Measurements from ENCODE around the gene NT5C3B. TPM values are rescaled to one million over a fixed set of nuclear protein-coding genes. Genes with fewer than 3 reads are reported as not detected.

NT5C3B gene
- total and polyA plus RNA-seq, 2 donors (not counting 1 experiment from before 2014, with no cell fraction given), result 49.6 to 50.1 TPM

DNA sequence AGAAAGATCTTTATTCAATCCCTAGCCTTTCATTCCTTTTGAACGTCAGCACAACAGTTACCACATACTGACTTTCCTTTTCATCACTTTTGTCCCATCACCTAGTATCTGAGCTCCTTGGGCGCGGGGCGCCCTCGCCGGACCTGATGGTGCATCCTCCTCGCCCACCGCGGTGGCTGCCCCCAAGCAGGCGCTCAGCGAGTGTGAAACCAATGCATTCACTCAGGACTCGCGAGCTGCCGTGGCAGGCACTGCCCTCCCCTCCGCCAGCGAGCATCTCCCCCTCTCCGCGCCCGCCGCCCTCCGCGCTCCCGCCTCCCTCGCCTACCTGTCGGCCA, 28.4 kb upstream of the NT5C3B start:
- Histone ChIP-seq H3K4me2 (replicated peaks; ENCODE audit: low read depth, low read length, poor library complexity, severe bottlenecking) (peak overlapping the region; percentile 85), H3K9ac (ENCODE audit: low read length) (peak overlapping the region; percentile 78), H3K27me3 (replicated peaks in 1 of 4; ENCODE audit: control extremely low read depth in 1 of 4, control insufficient read depth in 3 of 4, insufficient read depth in 4 of 4, low read length in 3 of 4) (no peaks in the 10 kb centered on the region), H3K79me2 (ENCODE audit: control insufficient read depth, insufficient read depth, low read length) (peaks cover 62% of the 10 kb centered on the region), H3K27ac (ENCODE audit: low read length in 2 of 2) (peak overlapping the region in 1 of 2 donors; percentile 82), H3K36me3 (replicated peaks in 1 of 2; ENCODE audit: control extremely low read depth in 1 of 2, control insufficient read depth in 1 of 2, extremely low read depth in 1 of 2, insufficient read depth in 2 of 2, low read length in 1 of 2) (peaks cover 0 to 10% of the 10 kb centered on the region in 2 experiments), H3K4me1 (ENCODE audit: control insufficient read depth in 2 of 2, insufficient read depth in 2 of 2, low read length in 2 of 2) (peaks cover 24 to 27% of the 10 kb centered on the region in 2 donors), H2AFZ (ENCODE audit: insufficient read depth, low read depth, low read length, poor library complexity, severe bottlenecking) (peak overlapping the region; percentile 98), H4K20me1 (ENCODE audit: control insufficient read depth, insufficient read depth, low read length, poor library complexity, severe bottlenecking) (peaks cover 40% of the 10 kb centered on the region), H3K9me3 (ENCODE audit: control extremely low read depth in 1 of 3, control insufficient read depth in 2 of 3, insufficient read depth in 1 of 3, low read length in 2 of 3) (no peaks in the 10 kb centered on the region), H3K4me3 (ENCODE audit: control extremely low read depth in 1 of 5, extremely low read depth in 1 of 5, insufficient read depth in 1 of 5, low read depth in 2 of 5, low read length in 4 of 5) (peak overlapping the region; percentile 40 to 96 (median 83))
- under 1% methylated on average over 25 of the region's 25 CpGs for WGBS (ENCODE audit: insufficient coverage)
- DNase-seq (no peak), ATAC-seq (ENCODE audit: low read depth) (no peak)
- TF ChIP-seq EZH2 (IDR thresholded peaks at IDR 0.05; ENCODE audit: borderline replicate concordance, insufficient read depth, low read depth, low read length, poor library complexity, severe bottlenecking), result no peak
- TF ChIP-seq, protein P1, sequence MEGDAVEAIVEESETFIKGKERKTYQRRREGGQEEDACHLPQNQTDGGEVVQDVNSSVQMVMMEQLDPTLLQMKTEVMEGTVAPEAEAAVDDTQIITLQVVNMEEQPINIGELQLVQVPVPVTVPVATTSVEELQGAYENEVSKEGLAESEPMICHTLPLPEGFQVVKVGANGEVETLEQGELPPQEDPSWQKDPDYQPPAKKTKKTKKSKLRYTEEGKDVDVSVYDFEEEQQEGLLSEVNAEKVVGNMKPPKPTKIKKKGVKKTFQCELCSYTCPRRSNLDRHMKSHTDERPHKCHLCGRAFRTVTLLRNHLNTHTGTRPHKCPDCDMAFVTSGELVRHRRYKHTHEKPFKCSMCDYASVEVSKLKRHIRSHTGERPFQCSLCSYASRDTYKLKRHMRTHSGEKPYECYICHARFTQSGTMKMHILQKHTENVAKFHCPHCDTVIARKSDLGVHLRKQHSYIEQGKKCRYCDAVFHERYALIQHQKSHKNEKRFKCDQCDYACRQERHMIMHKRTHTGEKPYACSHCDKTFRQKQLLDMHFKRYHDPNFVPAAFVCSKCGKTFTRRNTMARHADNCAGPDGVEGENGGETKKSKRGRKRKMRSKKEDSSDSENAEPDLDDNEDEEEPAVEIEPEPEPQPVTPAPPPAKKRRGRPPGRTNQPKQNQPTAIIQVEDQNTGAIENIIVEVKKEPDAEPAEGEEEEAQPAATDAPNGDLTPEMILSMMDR (IDR thresholded peaks at IDR 0.05), result peak; percentile 1
- CTCF ChIA-PET, result interaction anchor here (0.6 to 1.5 kb wide), 7 partner anchors 13 to 160 kb away, joined by 3 to 5 read pairs (median 3); partner anchors contain the start of gene P3H4
- intact Hi-C loops (cut with micrococcal nuclease), result no loop called here
- Mint-ChIP-seq H3K4me1 (peaks cover 22% of the 10 kb centered on the region), H3K4me3 (no peak overlapping the region), H3K27ac (no peak overlapping the region), H3K27me3 (no peaks in the 10 kb centered on the region), H3K9me3 (ENCODE audit: insufficient read depth) (no peaks in the 10 kb centered on the region)
- POLR2A ChIA-PET, result interaction anchor here (1.0 to 2.1 kb wide), 4 partner anchors 25 to 176 kb away, joined by 3 to 13 read pairs (median 3); partner anchors contain the start of genes DNAJC7 and EIF1

DNA sequence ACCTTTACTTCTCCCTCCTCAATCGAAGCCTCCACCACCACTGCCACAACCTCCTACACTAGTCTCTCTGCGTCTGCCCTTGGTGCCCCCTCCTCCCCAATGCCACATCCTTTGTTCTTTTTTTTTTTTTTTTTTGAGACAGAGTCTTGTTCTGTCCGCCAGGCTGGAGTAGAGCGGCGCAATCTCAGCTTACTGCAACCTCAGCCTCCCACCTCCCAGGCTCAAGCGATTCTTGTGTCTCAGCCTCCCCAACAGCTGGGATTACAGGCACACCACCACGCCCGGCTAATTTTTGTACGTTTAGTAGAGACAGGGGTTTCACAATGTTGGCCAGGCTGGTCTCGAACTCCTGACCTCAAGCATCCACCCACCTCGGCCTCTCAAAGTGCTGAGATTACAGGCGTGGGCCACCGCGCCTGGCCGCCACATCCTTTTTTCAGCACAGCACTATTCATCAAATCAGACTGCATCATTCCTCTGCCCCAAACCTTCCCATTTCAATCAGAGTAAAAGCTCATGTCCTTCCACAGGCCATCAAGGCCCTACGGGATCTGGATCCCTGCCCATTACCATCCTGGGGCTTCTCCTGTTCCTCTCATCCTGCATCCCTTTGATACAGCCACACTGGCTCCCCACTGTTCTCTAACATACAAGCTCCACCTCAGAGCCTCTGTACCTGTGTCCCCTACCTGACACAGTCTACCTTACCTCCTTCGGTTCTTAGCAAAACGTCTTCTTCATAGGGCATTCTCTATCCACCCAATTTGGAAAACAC, 27.2 kb upstream of the NT5C3B start:
- H3K4me1 Mint-ChIP-seq, result peaks cover 24% of the 10 kb centered on the region
- peaks cover 73% of the 10 kb centered on the region for H3K79me2 ChIP-seq (ENCODE audit: control insufficient read depth, insufficient read depth, low read length)
- peaks cover 53% of the 10 kb centered on the region for H4K20me1 ChIP-seq (ENCODE audit: control insufficient read depth, insufficient read depth, low read length, poor library complexity, severe bottlenecking)
- DNase-seq, result no peak
- peak overlapping the region in 3 of 5 experiments; percentile 79 to 93 (median 83) for H3K4me3 ChIP-seq (ENCODE audit: control extremely low read depth in 1 of 5, extremely low read depth in 1 of 5, insufficient read depth in 1 of 5, low read depth in 2 of 5, low read length in 4 of 5)
- peaks cover 0 to 3% of the 10 kb centered on the region in 2 experiments for H3K36me3 ChIP-seq (replicated peaks in 1 of 2; ENCODE audit: control extremely low read depth in 1 of 2, control insufficient read depth in 1 of 2, extremely low read depth in 1 of 2, insufficient read depth in 2 of 2, low read length in 1 of 2)
- no peak overlapping the region for H2AFZ ChIP-seq (ENCODE audit: insufficient read depth, low read depth, low read length, poor library complexity, severe bottlenecking)
- H3K27ac Mint-ChIP-seq, result no peak overlapping the region
- no peaks in the 10 kb centered on the region for H3K9me3 Mint-ChIP-seq (ENCODE audit: insufficient read depth)
- H3K27me3 ChIP-seq (replicated peaks in 1 of 4; ENCODE audit: control extremely low read depth in 1 of 4, control insufficient read depth in 3 of 4, insufficient read depth in 4 of 4, low read length in 3 of 4), result no peaks in the 10 kb centered on the region
- 69% methylated on average over 14 of the region's 18 CpGs for WGBS (ENCODE audit: insufficient coverage)
- H3K9ac ChIP-seq (ENCODE audit: low read length), result peak overlapping the region; percentile 78
- no peaks in the 10 kb centered on the region for H3K27me3 Mint-ChIP-seq
- no peak overlapping the region for H3K27ac ChIP-seq (ENCODE audit: low read length in 2 of 2)
- H3K4me2 ChIP-seq (replicated peaks; ENCODE audit: low read depth, low read length, poor library complexity, severe bottlenecking), result peak overlapping the region; percentile 85
- TF ChIP-seq, protein P1 (IDR thresholded peaks at IDR 0.05), result no peak
- H3K4me1 ChIP-seq (ENCODE audit: control insufficient read depth in 2 of 2, insufficient read depth in 2 of 2, low read length in 2 of 2), result peaks cover 24 to 27% of the 10 kb centered on the region in 2 donors
- intact Hi-C loops (cut with micrococcal nuclease), result no loop called here
- POLR2A ChIA-PET, result interaction anchor here (0.6 kb wide), 1 partner anchor 71 kb away, joined by 14 read pairs; no protein-coding TSS in a partner anchor
- H3K9me3 ChIP-seq (ENCODE audit: control extremely low read depth in 1 of 3, control insufficient read depth in 2 of 3, insufficient read depth in 1 of 3, low read length in 2 of 3), result no peaks in the 10 kb centered on the region
- CTCF ChIA-PET, result interaction anchor here (1.0 to 1.2 kb wide), 4 partner anchors 12 to 126 kb away, joined by 3 to 5 read pairs (median 4); partner anchors contain the start of gene P3H4
- H3K4me3 Mint-ChIP-seq, result no peak overlapping the region
- ATAC-seq (ENCODE audit: low read depth), result no peak
